K562 (cell line): ENCODE data around the gene MAGEA9B. TPM values are rescaled to one million over a fixed set of nuclear protein-coding genes. Genes with fewer than 3 reads are reported as not detected.

ENCODE experiments used
- ARID1B ChIP-seq: fragments of 450-650 bp; IDR thresholded peaks from 2 replicates; pipeline ENCODE4 v1.6.1; 2016; ENCODE audit warnings: antibody characterized with exemption, mild to moderate bottlenecking, inconsistent platforms
- HDAC3 ChIP-seq: fragments of 450-650 bp; IDR thresholded peaks from 2 replicates; pipeline ENCODE4 v1.6.1; 2018; ENCODE audit warnings: borderline replicate concordance, mild to moderate bottlenecking, moderate library complexity; ENCODE audit not compliant: partially characterized antibody
- ILK ChIP-seq: fragments of 450-650 bp; IDR thresholded peaks from 2 replicates; pipeline ENCODE4 v1.6.1; 2016; ENCODE audit warnings: missing genetic modification characterization, low read depth, mild to moderate bottlenecking, missing compliant biosample characterization, moderate library complexity, borderline replicate concordance
- KDM1A ChIP-seq, 2 experiments: fragments of 450-650 bp; IDR thresholded peaks; 2 replicates each; pipeline ENCODE4 v1.6.1; 2016; ENCODE audit warnings: mild to moderate bottlenecking in 2 of 2
- KDM2B ChIP-seq: fragments of 250-450 bp; sonication (Bioruptor Pico); IDR thresholded peaks from 2 replicates; pipeline ENCODE4 v1.8.0; 2021; ENCODE audit warnings: mild to moderate bottlenecking, moderate library complexity
- KDM4B ChIP-seq, 2 experiments: fragments of 450-650 bp in 1 of 2; sonication (generic) in 1 of 2; IDR thresholded peaks; 2 replicates each; pipeline ENCODE4 v1.6.1; 2016 to 2017; ENCODE audit warnings: borderline replicate concordance in 2 of 2, antibody characterized with exemption in 1 of 2, low read depth in 1 of 2, mild to moderate bottlenecking in 1 of 2
- NCOA4 ChIP-seq: fragments of 450-650 bp; IDR thresholded peaks from 2 replicates; pipeline ENCODE4 v1.6.1; 2018; ENCODE audit warnings: mild to moderate bottlenecking; ENCODE audit not compliant: partially characterized antibody
- NFIC ChIP-seq: fragments of 450-650 bp; IDR thresholded peaks from 2 replicates; pipeline ENCODE4 v1.6.1; 2017; ENCODE audit warnings: mild to moderate bottlenecking, inconsistent platforms
- PML ChIP-seq: IDR thresholded peaks from 2 replicates; pipeline ENCODE4 v1.6.1; 2012; ENCODE audit warnings: low read length, inconsistent platforms
- POLR2AphosphoS5 ChIP-seq: IDR thresholded peaks from 2 replicates; pipeline ENCODE4 v1.6.1; 2011; ENCODE audit warnings: mild to moderate bottlenecking, low read depth, low read length, moderate library complexity; ENCODE audit not compliant: control insufficient read depth, insufficient read depth
- RBM22 ChIP-seq: fragments of 200-400 bp; formaldehyde crosslinking; IDR thresholded peaks from 2 replicates; pipeline ENCODE4 v1.6.1; 2018; ENCODE audit warnings: low read length, low read depth; ENCODE audit not compliant: poor library complexity, severe bottlenecking
- TEAD4 ChIP-seq, 2 experiments: sonication (generic) in 1 of 2; formaldehyde crosslinking in 1 of 2; IDR thresholded peaks; 2 replicates each; pipeline versions ENCODE4 v1.6.1 to v1.8.0; 2012 to 2022; ENCODE audit warnings: borderline replicate concordance in 1 of 2, inconsistent platforms in 1 of 2, low read length in 1 of 2, mild to moderate bottlenecking in 1 of 2, missing genetic modification reagents in 1 of 2
- ZNF134 ChIP-seq: fragments of 250-450 bp; sonication (Bioruptor Pico); conservative IDR thresholded peaks from 2 replicates; pipeline ENCODE4 v1.4.0; 2020
- polyA plus RNA-seq, 8 experiments: library from polyadenylated mRNA; depleted of rRNA in 4 of 8; stranded (reverse) in 5 of 8; unstranded in 3 of 8; fragments of >200 nt; fragmentation: Nextera tagmentation in 2 of 8; fragmentation: Illumina TruSeq in 1 of 8; extraction: Ambion mirVana in 2 of 8; extraction: Trizol in 1 of 8; gene quantifications; 2 replicates each; pipeline versions ENCODE4 v1.2.1 to v1.2.3, GENCODE V29; 2011 to 2014; ENCODE audit warnings: inconsistent platforms in 1 of 8, missing spikeins in 1 of 8
- total RNA-seq, 7 experiments: library from RNA; depleted of rRNA in 6 of 7; stranded (reverse); fragments of >200 nt in 6 of 7; fragmentation: Illumina TruSeq in 2 of 7; extraction: Trizol in 2 of 7; gene quantifications; 2 replicates each; pipeline versions ENCODE4 v1.2.1 to v1.2.3, GENCODE V29; 2011 to 2021; ENCODE audit warnings: low replicate concordance in 1 of 7
- TF ChIP-seq, protein P1 (sequence below), 2 experiments: fragments of 450-650 bp; IDR thresholded peaks; 2 replicates each; pipeline ENCODE4 v1.6.1; 2018; ENCODE audit warnings: mild to moderate bottlenecking in 2 of 2, low read depth in 1 of 2; ENCODE audit not compliant: partially characterized antibody in 2 of 2
- TF ChIP-seq, protein P2 (sequence below): fragments of 450-650 bp; IDR thresholded peaks from 2 replicates; pipeline ENCODE4 v1.6.1; 2016
- TF ChIP-seq, protein P3 (sequence below): fragments of 450-650 bp; formaldehyde crosslinking; IDR thresholded peaks from 2 replicates; pipeline ENCODE4 v1.4.0; 2022; ENCODE audit warnings: mild to moderate bottlenecking, moderate library complexity
- TF ChIP-seq, protein P4 (sequence below): fragments of 450-650 bp; formaldehyde crosslinking; IDR thresholded peaks from 2 replicates; pipeline ENCODE4 v1.4.0; 2022; ENCODE audit warnings: missing genetic modification characterization
- TF ChIP-seq, protein P5 (sequence below): fragments of 250-450 bp; sonication (Bioruptor Pico); IDR thresholded peaks from 2 replicates; pipeline ENCODE4 v1.5.0; 2020; ENCODE audit warnings: mild to moderate bottlenecking, borderline replicate concordance

Gene MAGEA9B
- total and polyA plus RNA-seq, 9 of the 15 experiments (the other 6 are each of a cell fraction or from before 2014, with no cell fraction given): 11.2 to 31.2 (median 14.1) TPM

DNA sequence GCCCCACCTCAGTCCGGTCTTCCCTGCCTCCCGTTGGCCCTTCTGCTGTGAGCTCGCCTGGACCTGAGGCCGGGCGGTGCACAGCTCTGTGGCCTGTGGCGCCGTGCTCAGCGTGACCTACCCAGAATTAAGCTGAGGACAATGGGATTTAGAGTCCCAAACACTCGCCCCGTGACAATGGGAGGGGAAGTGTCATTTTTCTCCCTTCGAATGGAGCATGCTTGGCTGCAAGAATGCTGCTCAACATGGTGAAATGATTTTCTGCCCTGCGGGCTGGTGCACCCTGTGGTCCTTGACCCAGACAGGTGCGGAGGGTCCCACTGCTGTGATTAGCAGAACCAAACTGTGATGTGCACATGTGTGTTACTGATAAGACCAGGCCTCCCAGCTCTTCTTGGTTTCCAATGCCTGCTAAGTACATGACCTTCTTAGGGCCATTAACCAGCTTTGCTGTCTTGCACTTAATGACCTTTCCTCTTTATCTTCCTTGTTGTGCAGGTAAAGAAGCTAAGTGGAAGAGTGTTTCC lies 45.7 kb downstream of the MAGEA9B start (continued):
- TF ChIP-seq, protein P1, sequence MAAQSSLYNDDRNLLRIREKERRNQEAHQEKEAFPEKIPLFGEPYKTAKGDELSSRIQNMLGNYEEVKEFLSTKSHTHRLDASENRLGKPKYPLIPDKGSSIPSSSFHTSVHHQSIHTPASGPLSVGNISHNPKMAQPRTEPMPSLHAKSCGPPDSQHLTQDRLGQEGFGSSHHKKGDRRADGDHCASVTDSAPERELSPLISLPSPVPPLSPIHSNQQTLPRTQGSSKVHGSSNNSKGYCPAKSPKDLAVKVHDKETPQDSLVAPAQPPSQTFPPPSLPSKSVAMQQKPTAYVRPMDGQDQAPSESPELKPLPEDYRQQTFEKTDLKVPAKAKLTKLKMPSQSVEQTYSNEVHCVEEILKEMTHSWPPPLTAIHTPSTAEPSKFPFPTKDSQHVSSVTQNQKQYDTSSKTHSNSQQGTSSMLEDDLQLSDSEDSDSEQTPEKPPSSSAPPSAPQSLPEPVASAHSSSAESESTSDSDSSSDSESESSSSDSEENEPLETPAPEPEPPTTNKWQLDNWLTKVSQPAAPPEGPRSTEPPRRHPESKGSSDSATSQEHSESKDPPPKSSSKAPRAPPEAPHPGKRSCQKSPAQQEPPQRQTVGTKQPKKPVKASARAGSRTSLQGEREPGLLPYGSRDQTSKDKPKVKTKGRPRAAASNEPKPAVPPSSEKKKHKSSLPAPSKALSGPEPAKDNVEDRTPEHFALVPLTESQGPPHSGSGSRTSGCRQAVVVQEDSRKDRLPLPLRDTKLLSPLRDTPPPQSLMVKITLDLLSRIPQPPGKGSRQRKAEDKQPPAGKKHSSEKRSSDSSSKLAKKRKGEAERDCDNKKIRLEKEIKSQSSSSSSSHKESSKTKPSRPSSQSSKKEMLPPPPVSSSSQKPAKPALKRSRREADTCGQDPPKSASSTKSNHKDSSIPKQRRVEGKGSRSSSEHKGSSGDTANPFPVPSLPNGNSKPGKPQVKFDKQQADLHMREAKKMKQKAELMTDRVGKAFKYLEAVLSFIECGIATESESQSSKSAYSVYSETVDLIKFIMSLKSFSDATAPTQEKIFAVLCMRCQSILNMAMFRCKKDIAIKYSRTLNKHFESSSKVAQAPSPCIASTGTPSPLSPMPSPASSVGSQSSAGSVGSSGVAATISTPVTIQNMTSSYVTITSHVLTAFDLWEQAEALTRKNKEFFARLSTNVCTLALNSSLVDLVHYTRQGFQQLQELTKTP (IDR thresholded peaks at IDR 0.05; ENCODE audit: low read depth in 1 of 2, partially characterized antibody in 2 of 2): no peak
- 0 out of 2 replicates have a peak, but pooled peaks have one; percentile 27 for TF ChIP-seq PML
- TF ChIP-seq ZNF134 (CRISPR knock-in tag): no peak
- no peak for TF ChIP-seq RBM22
- TF ChIP-seq, protein P2, sequence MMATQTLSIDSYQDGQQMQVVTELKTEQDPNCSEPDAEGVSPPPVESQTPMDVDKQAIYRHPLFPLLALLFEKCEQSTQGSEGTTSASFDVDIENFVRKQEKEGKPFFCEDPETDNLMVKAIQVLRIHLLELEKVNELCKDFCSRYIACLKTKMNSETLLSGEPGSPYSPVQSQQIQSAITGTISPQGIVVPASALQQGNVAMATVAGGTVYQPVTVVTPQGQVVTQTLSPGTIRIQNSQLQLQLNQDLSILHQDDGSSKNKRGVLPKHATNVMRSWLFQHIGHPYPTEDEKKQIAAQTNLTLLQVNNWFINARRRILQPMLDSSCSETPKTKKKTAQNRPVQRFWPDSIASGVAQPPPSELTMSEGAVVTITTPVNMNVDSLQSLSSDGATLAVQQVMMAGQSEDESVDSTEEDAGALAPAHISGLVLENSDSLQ: no peak
- TF ChIP-seq POLR2AphosphoS5: peak; percentile 47; the same call in 1 of the 2 replicates
- no peak for TF ChIP-seq ILK (tag)
- no peak for TF ChIP-seq NCOA4
- TF ChIP-seq, protein P3, sequence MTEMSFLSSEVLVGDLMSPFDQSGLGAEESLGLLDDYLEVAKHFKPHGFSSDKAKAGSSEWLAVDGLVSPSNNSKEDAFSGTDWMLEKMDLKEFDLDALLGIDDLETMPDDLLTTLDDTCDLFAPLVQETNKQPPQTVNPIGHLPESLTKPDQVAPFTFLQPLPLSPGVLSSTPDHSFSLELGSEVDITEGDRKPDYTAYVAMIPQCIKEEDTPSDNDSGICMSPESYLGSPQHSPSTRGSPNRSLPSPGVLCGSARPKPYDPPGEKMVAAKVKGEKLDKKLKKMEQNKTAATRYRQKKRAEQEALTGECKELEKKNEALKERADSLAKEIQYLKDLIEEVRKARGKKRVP (CRISPR knock-in tag): no peak
- TF ChIP-seq NFIC: peak; percentile 16; the same call in 1 of the 2 replicates
- TF ChIP-seq, protein P4, sequence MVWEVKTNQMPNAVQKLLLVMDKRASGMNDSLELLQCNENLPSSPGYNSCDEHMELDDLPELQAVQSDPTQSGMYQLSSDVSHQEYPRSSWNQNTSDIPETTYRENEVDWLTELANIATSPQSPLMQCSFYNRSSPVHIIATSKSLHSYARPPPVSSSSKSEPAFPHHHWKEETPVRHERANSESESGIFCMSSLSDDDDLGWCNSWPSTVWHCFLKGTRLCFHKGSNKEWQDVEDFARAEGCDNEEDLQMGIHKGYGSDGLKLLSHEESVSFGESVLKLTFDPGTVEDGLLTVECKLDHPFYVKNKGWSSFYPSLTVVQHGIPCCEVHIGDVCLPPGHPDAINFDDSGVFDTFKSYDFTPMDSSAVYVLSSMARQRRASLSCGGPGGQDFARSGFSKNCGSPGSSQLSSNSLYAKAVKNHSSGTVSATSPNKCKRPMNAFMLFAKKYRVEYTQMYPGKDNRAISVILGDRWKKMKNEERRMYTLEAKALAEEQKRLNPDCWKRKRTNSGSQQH: no peak
- TF ChIP-seq ARID1B: peak; percentile 46
- no peak for TF ChIP-seq HDAC3
- TF ChIP-seq KDM2B (CRISPR knock-in tag): no peak
- TF ChIP-seq, protein P5, sequence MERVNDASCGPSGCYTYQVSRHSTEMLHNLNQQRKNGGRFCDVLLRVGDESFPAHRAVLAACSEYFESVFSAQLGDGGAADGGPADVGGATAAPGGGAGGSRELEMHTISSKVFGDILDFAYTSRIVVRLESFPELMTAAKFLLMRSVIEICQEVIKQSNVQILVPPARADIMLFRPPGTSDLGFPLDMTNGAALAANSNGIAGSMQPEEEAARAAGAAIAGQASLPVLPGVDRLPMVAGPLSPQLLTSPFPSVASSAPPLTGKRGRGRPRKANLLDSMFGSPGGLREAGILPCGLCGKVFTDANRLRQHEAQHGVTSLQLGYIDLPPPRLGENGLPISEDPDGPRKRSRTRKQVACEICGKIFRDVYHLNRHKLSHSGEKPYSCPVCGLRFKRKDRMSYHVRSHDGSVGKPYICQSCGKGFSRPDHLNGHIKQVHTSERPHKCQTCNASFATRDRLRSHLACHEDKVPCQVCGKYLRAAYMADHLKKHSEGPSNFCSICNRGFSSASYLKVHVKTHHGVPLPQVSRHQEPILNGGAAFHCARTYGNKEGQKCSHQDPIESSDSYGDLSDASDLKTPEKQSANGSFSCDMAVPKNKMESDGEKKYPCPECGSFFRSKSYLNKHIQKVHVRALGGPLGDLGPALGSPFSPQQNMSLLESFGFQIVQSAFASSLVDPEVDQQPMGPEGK: no peak
- no peak for TF ChIP-seq KDM4B (IDR thresholded peaks at IDR 0.05; ENCODE audit: borderline replicate concordance in 2 of 2, low read depth in 1 of 2)
- peak; percentile 78 to 81 for TF ChIP-seq KDM1A (IDR thresholded peaks at IDR 0.05)
- TF ChIP-seq TEAD4 (IDR thresholded peaks at IDR 0.05; ENCODE audit: low read length): peak; percentile 84
- no peak for TF ChIP-seq TEAD4 (CRISPR knock-in tag; IDR thresholded peaks at IDR 0.05; ENCODE audit: borderline replicate concordance)
